Measurements from ENCODE around the gene ZDHHC14.

Gene ZDHHC14

DNA sequence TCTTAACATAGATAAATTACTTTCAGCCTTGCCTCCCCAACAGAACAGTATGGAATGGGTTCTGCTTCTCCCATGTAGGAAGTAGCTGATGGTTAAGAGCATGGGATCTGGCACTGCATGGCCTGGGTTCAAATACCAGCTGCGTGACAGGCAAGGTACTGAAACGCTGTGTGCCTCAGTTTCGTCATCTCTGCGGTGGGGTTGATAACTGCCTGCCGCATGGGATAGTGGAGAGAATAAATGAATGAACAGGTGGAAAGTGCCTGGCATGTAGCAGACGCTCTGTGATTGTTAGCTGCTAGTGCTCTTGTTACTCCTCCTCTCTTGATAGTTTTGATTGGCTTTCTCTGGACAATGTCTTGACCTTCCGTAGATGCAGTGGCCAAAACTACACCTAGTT lies 213.3 kb downstream of the ZDHHC14 start:
- Mint-ChIP-seq H3K27me3 (no peaks in the 10 kb centered on the region), H3K4me3 (no peak overlapping the region), H3K36me3 (peaks cover 24 to 63% of the 10 kb centered on the region in 2 donors), H3K9me3 (peaks cover 15 to 21% of the 10 kb centered on the region in 2 donors), H3K27ac (no peak overlapping the region), H3K4me1 (peaks cover 22 to 24% of the 10 kb centered on the region in 2 donors)
- DNase-seq (no peak), ATAC-seq (replicated peaks) (no peak)

DNA sequence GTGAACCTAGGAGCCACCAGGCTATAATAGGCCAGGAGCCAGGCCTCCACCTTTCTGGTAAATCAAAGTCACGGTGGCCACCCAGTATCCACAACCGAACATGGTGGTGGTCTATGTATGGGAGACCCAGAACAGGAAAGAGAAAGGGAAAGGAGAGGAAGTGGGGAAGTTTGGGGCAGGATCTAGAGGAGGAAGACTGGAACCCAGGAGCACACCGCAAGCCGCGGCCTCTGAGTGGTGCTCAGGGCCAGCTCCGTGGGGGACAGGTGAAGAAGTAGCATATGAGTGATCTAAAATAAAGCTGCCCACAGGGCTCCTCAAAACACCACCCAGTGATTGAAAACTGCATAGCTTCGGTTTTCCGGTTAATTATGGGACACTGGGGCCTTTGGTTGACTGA lies 214.8 kb downstream of the ZDHHC14 start:
- H3K4me1 Mint-ChIP-seq, result peaks cover 33 to 37% of the 10 kb centered on the region in 2 donors
- no peak for DNase-seq
- no peaks in the 10 kb centered on the region for H3K27me3 Mint-ChIP-seq
- ATAC-seq (replicated peaks), result no peak
- H3K9me3 Mint-ChIP-seq, result peaks cover 3 to 8% of the 10 kb centered on the region in 2 donors
- H3K27ac Mint-ChIP-seq, result no peak overlapping the region
- H3K4me3 Mint-ChIP-seq, result no peak overlapping the region
- peaks cover 20 to 61% of the 10 kb centered on the region in 2 donors for H3K36me3 Mint-ChIP-seq

DNA sequence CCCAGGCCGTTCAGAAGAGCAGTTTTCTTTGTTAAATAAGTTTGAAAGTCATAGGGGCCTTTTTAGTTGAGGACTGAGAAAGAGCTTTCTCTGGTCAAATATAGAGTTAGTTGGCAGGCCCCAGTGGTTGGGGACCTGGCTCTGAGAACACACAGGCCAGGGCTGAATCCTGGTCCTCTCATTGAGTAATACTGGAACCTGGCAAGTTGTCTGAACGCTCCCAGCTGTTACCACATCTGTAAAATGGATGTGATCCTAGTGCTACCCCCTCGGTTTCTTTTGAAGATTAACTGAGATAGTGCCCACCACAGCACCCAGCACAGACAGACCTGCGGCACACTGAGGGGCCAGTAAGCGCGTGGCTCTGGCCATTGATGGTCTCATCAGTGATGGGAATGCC lies 215.5 kb downstream of the ZDHHC14 start:
- no peaks in the 10 kb centered on the region for H3K27me3 Mint-ChIP-seq
- ATAC-seq (replicated peaks) (no peak), DNase-seq (no peak)
- peaks cover 31 to 39% of the 10 kb centered on the region in 2 donors for H3K4me1 Mint-ChIP-seq
- H3K9me3 Mint-ChIP-seq, result peaks cover 1% of the 10 kb centered on the region in 2 donors
- H3K27ac Mint-ChIP-seq, result no peak overlapping the region
- H3K4me3 Mint-ChIP-seq, result no peak overlapping the region
- peaks cover 15 to 55% of the 10 kb centered on the region in 2 donors for H3K36me3 Mint-ChIP-seq

DNA sequence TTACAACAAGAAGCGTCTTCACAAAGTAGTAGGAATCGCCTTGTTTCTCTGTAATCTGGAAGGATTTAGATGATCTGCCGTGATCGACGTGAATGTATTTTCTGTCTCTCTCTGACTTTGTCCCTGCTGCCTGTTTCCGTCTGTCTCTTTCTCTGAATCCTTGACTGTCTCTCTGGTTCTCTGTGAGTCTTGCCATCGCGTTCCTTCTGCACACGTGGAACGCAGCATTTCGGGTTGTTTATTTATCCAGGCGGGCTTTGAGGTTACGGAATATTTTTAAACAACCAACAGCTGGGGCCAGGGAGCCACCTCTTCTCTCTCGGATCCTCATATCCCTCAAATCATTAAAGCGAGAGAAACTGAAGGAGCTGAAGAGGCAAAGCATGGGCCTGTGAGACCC lies 215.9 kb downstream of the ZDHHC14 start:
- H3K36me3 Mint-ChIP-seq, result peaks cover 13 to 53% of the 10 kb centered on the region in 2 donors
- H3K4me1 Mint-ChIP-seq, result peaks cover 31 to 39% of the 10 kb centered on the region in 2 donors
- no peak overlapping the region for H3K4me3 Mint-ChIP-seq
- H3K27me3 Mint-ChIP-seq, result no peaks in the 10 kb centered on the region
- H3K9me3 Mint-ChIP-seq, result no peaks in the 10 kb centered on the region
- ATAC-seq (replicated peaks) (no peak), DNase-seq (no peak)
- no peak overlapping the region for H3K27ac Mint-ChIP-seq

DNA sequence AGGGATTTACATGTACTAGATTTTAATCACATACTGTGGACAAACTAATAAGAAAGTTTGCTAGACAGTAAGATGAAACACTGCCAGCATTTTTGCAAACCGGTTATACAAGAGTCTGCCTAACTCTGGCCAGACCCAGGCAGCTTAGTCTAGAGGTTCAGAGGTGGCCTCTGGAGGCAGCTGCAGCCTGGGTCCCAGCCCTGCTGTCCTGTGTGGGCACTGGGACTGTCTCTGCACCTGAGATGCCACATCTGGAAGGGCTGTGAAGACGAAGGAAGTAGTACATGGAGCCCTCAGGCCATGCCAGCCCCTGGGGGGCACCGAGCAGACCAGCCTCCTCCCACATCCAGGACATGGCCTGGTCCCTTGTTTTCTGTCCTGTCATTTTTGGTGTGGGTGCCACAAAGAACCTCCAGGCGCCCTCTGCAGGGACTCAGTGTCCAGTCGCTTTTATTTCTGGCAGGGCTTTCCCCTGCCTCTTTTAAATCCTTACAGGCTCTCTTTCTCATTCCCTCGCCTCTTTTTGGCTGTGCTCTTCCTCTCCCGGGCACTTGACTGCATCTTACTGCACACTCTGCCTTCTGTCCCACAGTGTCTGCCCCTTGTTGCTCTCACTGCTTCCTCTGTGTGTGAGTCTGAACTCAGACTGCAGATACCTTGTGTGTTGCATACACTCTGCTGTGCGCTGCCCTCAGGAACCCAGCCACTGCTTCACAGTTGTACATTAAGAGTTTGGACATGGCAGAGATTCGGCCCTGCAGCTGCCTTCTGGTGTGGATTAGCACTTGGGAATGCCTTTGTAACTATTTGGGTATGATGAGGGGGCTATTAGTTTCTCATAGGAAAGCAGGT lies 216.7 kb downstream of the ZDHHC14 start:
- H3K4me1 Mint-ChIP-seq, result peaks cover 32 to 39% of the 10 kb centered on the region in 2 donors
- no peaks in the 10 kb centered on the region for H3K9me3 Mint-ChIP-seq
- peak overlapping the region in 1 of 2 donors; percentile 5 for H3K4me3 Mint-ChIP-seq
- peaks cover 13 to 49% of the 10 kb centered on the region in 2 donors for H3K36me3 Mint-ChIP-seq
- no peak for DNase-seq
- no peak overlapping the region for H3K27ac Mint-ChIP-seq
- H3K27me3 Mint-ChIP-seq, result no peaks in the 10 kb centered on the region
- peak; percentile 58 to 66 for ATAC-seq (replicated peaks)

DNA sequence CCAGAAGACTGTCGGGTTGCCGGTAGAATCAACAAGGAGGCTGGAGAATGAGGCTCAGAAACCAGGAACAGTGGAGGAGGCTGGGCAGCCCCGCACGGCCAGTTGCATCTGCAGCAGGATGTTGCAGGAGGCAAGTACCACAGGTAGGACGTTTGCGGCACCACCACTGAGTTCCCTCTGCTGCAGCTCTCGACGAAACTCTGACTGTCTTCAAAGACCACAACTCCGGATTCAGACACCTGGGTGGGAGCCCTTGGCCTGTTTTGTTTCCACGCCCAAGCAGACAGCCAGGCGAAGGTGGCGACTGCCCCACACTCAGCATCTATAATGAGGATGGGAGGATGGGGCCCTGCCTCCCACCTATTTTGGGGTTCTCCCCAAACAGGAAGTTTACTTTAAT lies 218.2 kb downstream of the ZDHHC14 start:
- Mint-ChIP-seq H3K36me3 (peaks cover 6 to 38% of the 10 kb centered on the region in 2 donors), H3K27me3 (no peaks in the 10 kb centered on the region), H3K4me1 (peaks cover 39% of the 10 kb centered on the region in 2 donors), H3K27ac (peak overlapping the region; percentile 51), H3K9me3 (no peaks in the 10 kb centered on the region), H3K4me3 (no peak overlapping the region)
- ATAC-seq (replicated peaks) (peak in 1 of 2 donors; percentile 36), DNase-seq (no peak)

DNA sequence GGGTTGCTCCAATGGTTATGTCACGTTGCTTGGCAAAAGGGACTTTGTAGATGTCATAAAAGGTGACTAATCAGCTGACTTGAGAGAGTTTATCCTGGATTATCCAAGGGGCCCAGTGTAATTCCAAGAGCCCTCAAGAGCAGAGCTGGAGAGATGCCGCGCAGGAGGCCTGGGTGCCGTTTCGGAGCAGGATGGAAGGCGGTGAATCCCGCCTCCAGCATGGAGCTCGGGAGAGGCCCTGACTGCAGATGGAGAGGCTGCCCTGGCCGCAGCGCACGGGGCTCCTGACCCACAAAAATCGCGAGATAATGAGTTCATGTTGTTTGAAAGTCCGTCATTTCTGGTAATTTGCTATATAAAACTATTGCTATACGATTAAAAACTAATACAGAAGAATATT lies 219.8 kb downstream of the ZDHHC14 start:
- Mint-ChIP-seq H3K4me1 (peaks cover 39 to 42% of the 10 kb centered on the region in 2 donors), H3K4me3 (no peak overlapping the region), H3K36me3 (peaks cover 4 to 25% of the 10 kb centered on the region in 2 donors), H3K9me3 (no peaks in the 10 kb centered on the region), H3K27ac (peak overlapping the region; percentile 25), H3K27me3 (no peaks in the 10 kb centered on the region)
- ATAC-seq (replicated peaks) (no peak), DNase-seq (no peak)

DNA sequence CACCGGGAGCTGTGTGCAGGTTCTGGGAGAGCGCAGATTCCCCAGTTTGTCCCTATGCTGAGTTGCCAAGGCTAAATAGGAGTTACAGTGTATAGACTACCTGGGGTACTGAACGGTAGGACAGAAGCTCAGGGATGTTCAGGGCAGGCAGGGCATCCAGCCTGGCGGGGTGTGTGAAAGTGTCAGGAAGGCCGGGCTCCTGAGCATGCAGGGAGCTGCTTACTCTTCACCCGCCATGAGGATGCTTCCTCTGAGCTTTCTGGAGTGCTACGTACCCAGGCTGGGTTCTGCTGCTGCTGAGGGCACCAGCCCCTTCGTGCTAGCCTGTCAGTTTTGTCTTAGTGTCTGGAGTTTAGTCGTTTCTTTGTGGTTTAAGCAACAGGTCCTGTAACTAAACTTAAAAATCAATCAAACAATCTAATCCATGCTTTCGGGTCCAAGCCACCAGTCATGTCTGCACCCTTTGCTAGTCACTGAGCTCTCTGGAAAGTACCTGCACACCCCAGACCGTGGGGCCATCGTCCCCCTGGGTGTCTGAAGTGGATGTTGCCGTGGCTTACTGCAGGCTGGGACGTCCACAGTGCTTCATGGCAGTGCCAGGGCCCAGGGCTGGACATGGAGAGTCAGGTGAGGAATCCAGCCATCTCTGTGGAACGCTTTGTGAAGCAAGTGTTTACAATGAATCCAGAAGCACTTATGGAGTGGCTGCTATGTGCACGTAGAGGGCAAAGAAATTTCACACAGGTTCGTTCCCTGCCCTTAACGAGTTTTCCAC lies 221.7 kb downstream of the ZDHHC14 start:
- DNase-seq (no peak), ATAC-seq (replicated peaks) (no peak)
- no peaks in the 10 kb centered on the region for H3K9me3 Mint-ChIP-seq
- H3K27ac Mint-ChIP-seq, result peak overlapping the region; percentile 20
- H3K36me3 Mint-ChIP-seq, result peaks cover 11 to 24% of the 10 kb centered on the region in 2 donors
- no peaks in the 10 kb centered on the region for H3K27me3 Mint-ChIP-seq
- no peak overlapping the region for H3K4me3 Mint-ChIP-seq
- peaks cover 46 to 50% of the 10 kb centered on the region in 2 donors for H3K4me1 Mint-ChIP-seq

DNA sequence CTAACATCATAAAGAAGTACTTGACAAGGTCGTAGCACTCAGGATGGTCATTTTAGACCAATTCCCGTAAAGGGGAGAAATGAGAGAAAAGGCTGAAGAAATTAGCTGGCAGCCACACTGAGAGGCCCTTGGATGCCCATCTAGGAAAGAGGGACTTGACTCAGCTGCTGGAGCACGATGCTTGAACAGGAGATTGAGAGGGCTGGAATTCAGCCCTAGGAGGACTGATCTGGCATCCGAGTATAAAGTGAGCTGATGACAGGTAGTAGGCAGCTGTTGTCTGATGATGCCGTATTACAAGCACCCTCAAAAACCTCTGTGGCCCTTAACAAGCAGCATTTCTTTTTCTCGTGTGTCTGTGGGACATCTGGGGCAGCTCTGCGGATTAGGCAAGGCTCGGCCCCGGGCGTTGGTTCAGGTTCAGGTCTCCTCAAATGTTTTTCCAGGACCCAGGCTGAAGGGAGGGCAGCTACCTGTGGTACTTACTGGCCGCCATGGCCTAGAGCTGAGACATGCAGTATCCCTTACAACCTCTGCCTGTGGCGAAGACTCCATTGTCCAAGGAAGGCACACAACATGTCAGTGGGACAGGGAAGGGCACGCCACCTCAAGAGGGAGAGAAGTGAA lies 222.4 kb downstream of the ZDHHC14 start:
- H3K27ac Mint-ChIP-seq, result no peak overlapping the region
- ATAC-seq (replicated peaks) (no peak), DNase-seq (no peak)
- H3K4me1 Mint-ChIP-seq, result peaks cover 47 to 50% of the 10 kb centered on the region in 2 donors
- H3K9me3 Mint-ChIP-seq, result no peaks in the 10 kb centered on the region
- no peaks in the 10 kb centered on the region for H3K27me3 Mint-ChIP-seq
- H3K4me3 Mint-ChIP-seq, result no peak overlapping the region
- H3K36me3 Mint-ChIP-seq, result peaks cover 16 to 26% of the 10 kb centered on the region in 2 donors

DNA sequence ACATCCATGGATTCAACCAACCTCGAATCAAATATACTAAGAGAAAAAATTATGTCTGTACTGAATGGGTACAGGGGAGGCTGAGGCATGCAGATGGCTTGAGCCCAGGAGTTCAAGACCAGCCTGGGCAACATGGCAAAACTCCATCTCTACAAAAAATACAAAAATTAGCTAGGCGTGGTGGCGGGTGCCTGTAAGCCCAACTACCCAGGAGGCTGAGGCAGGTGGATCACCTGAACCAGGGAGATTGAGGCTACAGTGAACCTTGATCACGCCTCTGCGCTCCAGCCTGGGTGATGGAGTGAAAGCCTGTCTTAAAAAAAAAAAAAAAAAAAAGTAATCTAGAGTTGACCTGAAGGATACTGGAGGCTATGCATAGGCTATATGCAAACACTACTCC lies 223.0 kb downstream of the ZDHHC14 start:
- no peaks in the 10 kb centered on the region for H3K27me3 Mint-ChIP-seq
- H3K36me3 Mint-ChIP-seq, result peaks cover 21 to 30% of the 10 kb centered on the region in 2 donors
- H3K4me3 Mint-ChIP-seq, result no peak overlapping the region
- no peak overlapping the region for H3K27ac Mint-ChIP-seq
- DNase-seq (no peak), ATAC-seq (replicated peaks) (no peak)
- no peaks in the 10 kb centered on the region for H3K9me3 Mint-ChIP-seq
- H3K4me1 Mint-ChIP-seq, result peaks cover 50 to 55% of the 10 kb centered on the region in 2 donors

DNA sequence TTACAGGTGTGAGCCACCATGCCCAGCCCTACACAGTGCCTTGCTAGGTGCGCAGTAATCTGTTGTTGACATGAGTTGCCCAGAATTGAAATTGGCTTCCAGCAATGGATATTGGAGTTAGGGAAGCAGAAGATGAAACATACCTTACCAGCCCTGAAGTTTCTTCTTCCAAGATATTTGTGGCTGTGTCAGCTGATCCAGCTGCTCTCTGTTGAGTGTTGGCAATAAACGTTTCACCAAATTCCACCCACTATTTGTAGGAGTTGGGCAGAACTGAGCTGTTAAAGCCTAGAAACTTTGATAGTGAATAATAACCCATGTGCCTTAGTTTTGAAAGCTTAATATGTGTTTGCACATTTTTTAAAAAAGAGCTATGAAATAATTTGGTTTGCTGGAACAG lies 223.8 kb downstream of the ZDHHC14 start:
- H3K4me3 Mint-ChIP-seq, result no peak overlapping the region
- peaks cover 50 to 53% of the 10 kb centered on the region in 2 donors for H3K4me1 Mint-ChIP-seq
- no peaks in the 10 kb centered on the region for H3K9me3 Mint-ChIP-seq
- peaks cover 24 to 28% of the 10 kb centered on the region in 2 donors for H3K36me3 Mint-ChIP-seq
- no peak for ATAC-seq (replicated peaks)
- H3K27ac Mint-ChIP-seq, result no peak overlapping the region
- no peaks in the 10 kb centered on the region for H3K27me3 Mint-ChIP-seq
- DNase-seq, result no peak

DNA sequence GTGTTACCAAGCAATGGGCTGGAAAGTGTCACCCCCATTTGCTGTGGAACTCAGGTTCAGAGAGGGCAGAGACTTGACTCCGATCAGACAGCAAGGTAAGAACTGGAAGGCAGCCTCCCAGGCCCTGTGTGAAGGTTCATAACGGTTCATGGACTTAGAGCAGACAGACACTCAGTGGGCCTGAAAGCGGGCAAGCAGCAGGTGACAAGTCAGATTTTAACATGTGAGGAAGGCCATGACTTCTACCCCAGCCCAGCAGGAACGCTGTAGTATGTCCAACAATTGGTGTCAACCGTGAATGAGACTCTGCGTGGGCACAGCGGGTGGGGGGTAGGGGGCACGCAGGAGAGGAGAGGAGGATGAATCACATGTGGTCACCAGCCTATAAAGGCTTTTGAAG lies 224.5 kb downstream of the ZDHHC14 start:
- Mint-ChIP-seq H3K27me3 (no peaks in the 10 kb centered on the region), H3K4me3 (no peak overlapping the region), H3K9me3 (no peaks in the 10 kb centered on the region), H3K27ac (no peak overlapping the region), H3K36me3 (peaks cover 24% of the 10 kb centered on the region in 2 donors), H3K4me1 (peaks cover 49 to 51% of the 10 kb centered on the region in 2 donors)
- no peak for DNase-seq
- ATAC-seq (replicated peaks), result no peak

DNA sequence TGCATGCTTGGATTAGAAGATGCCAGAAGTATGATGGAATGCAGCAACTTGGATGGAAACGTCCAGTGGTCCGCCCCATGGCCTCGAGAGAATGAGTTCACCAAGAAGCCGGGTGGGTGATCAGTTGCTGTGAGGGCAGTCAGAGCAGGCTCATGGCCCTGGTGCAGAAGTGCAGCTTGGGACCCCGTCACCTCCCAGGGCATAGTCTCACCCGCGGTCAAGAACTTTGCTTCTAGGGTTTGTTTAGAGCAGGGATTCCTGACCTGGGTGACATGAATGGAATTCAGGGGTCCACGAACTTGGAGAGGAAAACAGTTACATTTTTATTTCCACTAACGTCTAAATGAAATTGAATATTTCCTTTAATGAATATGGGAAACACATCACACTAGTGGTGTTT lies 225.5 kb downstream of the ZDHHC14 start:
- H3K4me1 Mint-ChIP-seq, result peaks cover 51 to 55% of the 10 kb centered on the region in 2 donors
- ATAC-seq (replicated peaks), result peak in 1 of 2 donors; percentile 29
- no peaks in the 10 kb centered on the region for H3K9me3 Mint-ChIP-seq
- no peak overlapping the region for H3K4me3 Mint-ChIP-seq
- no peak for DNase-seq
- no peaks in the 10 kb centered on the region for H3K27me3 Mint-ChIP-seq
- H3K27ac Mint-ChIP-seq, result peak overlapping the region; percentile 31
- peaks cover 19 to 24% of the 10 kb centered on the region in 2 donors for H3K36me3 Mint-ChIP-seq

Measured in stimulated activated naive B cell treated with anti-CD40 and anti-IgM and Interleukin-4, amounts not matched to agents 10 μg/mL and 1 μg/mL and 100 μg/mL, for 72 hours (primary cell).